ENCODE data around the gene COL9A1. TPM values are rescaled to one million over a fixed set of nuclear protein-coding genes. Genes with fewer than 3 reads are reported as not detected.

The COL9A1 gene
- total RNA-seq, 1 donor from 2014 or later: 18.7 TPM

GRCh38 chr6:70184723-70185122, 118.2 kb downstream of the COL9A1 start:
- Histone ChIP-seq H3K27me3 (no peaks in the 10 kb centered on the region), H3K4me2 (no peak overlapping the region), H3K36me3 (no peaks in the 10 kb centered on the region), H3K4me1 (no peaks in the 10 kb centered on the region), H3K27ac (no peak overlapping the region), H3K9me3 (ENCODE audit: low read depth) (no peaks in the 10 kb centered on the region), H3K79me2 (ENCODE audit: low read depth) (no peaks in the 10 kb centered on the region), H3K4me3 (no peak overlapping the region), H3K9ac (no peak overlapping the region), H4K20me1 (ENCODE audit: low read depth) (no peaks in the 10 kb centered on the region), H3F3A (ENCODE audit: low read depth) (no peaks in the 10 kb centered on the region), H2AFZ (replicated peaks) (no peak overlapping the region)
- Mint-ChIP-seq H3K36me3 (no peaks in the 10 kb centered on the region), H3K27me3 (ENCODE audit: insufficient read depth, low read depth) (no peaks in the 10 kb centered on the region), H3K4me1 (no peaks in the 10 kb centered on the region), H3K9me3 (no peaks in the 10 kb centered on the region), H3K27ac (no peak overlapping the region), H3K4me3 (no peak overlapping the region)
- TF ChIP-seq EZH2phosphoT487 (IDR thresholded peaks at IDR 0.05) (no peak), CTCF (IDR thresholded peaks at IDR 0.05) (no peak), EZH2 (IDR thresholded peaks at IDR 0.05) (no peak)
- DNase-seq (ENCODE audit: low spot score): no peak

- Histone ChIP-seq H3F3A (ENCODE audit: low read depth) (no peaks in the 10 kb centered on the region), H3K36me3 (no peaks in the 10 kb centered on the region), H3K9ac (no peak overlapping the region), H3K79me2 (ENCODE audit: low read depth) (no peaks in the 10 kb centered on the region), H4K20me1 (ENCODE audit: low read depth) (no peaks in the 10 kb centered on the region), H3K4me1 (no peaks in the 10 kb centered on the region), H3K27me3 (no peaks in the 10 kb centered on the region), H3K4me3 (no peak overlapping the region), H3K27ac (no peak overlapping the region), H3K9me3 (ENCODE audit: low read depth) (no peaks in the 10 kb centered on the region), H2AFZ (replicated peaks) (no peak overlapping the region), H3K4me2 (no peak overlapping the region)
- H3K9me3 Mint-ChIP-seq: peaks cover 6% of the 10 kb centered on the region
- no peak overlapping the region for H3K27ac Mint-ChIP-seq
- DNase-seq (ENCODE audit: low spot score): no peak
- TF ChIP-seq CTCF (IDR thresholded peaks at IDR 0.05) (no peak), EZH2 (IDR thresholded peaks at IDR 0.05) (no peak), EZH2phosphoT487 (IDR thresholded peaks at IDR 0.05) (no peak)
- H3K4me1 Mint-ChIP-seq: no peaks in the 10 kb centered on the region
- no peak overlapping the region for H3K4me3 Mint-ChIP-seq
- no peaks in the 10 kb centered on the region for H3K36me3 Mint-ChIP-seq
- H3K27me3 Mint-ChIP-seq (ENCODE audit: insufficient read depth, low read depth): no peaks in the 10 kb centered on the region
Measured at GRCh38 chr6:70183538-70183937, 119.3 kb downstream of the COL9A1 start.

- Mint-ChIP-seq H3K4me3 (no peak overlapping the region), H3K4me1 (no peaks in the 10 kb centered on the region), H3K27ac (no peak overlapping the region), H3K27me3 (ENCODE audit: insufficient read depth, low read depth) (no peaks in the 10 kb centered on the region), H3K36me3 (no peaks in the 10 kb centered on the region), H3K9me3 (peaks cover 6% of the 10 kb centered on the region)
- no peaks in the 10 kb centered on the region for H3F3A ChIP-seq (ENCODE audit: low read depth)
- no peak overlapping the region for H3K27ac ChIP-seq
- no peak overlapping the region for H3K9ac ChIP-seq
- no peaks in the 10 kb centered on the region for H3K4me1 ChIP-seq
- H3K27me3 ChIP-seq: no peaks in the 10 kb centered on the region
- no peak overlapping the region for H3K4me2 ChIP-seq
- H3K9me3 ChIP-seq (ENCODE audit: low read depth): no peaks in the 10 kb centered on the region
- H3K4me3 ChIP-seq: no peak overlapping the region
- no peaks in the 10 kb centered on the region for H3K79me2 ChIP-seq (ENCODE audit: low read depth)
- H2AFZ ChIP-seq (replicated peaks): no peak overlapping the region
- H3K36me3 ChIP-seq: no peaks in the 10 kb centered on the region
- DNase-seq (ENCODE audit: low spot score): no peak
- no peaks in the 10 kb centered on the region for H4K20me1 ChIP-seq (ENCODE audit: low read depth)
- TF ChIP-seq CTCF (IDR thresholded peaks at IDR 0.05): no peak
- no peak for TF ChIP-seq EZH2 (IDR thresholded peaks at IDR 0.05)
- TF ChIP-seq EZH2phosphoT487 (IDR thresholded peaks at IDR 0.05): no peak
Measured at GRCh38 chr6:70180901-70181599, 121.8 kb downstream of the COL9A1 start.
